CD14-positive monocyte (primary cell): ENCODE results near the gene RBFOX1. TPM values are rescaled to one million over a fixed set of nuclear protein-coding genes. Genes with fewer than 3 reads are reported as not detected.

ENCODE experiments used
- DNase-seq, 3 donors: peaks; one replicate each; pipeline ENCODE4 v3.0.0-alpha.2; 2011 to 2022
- H2AFZ ChIP-seq: 2 replicates; pipeline ENCODE4 v1.6.0; 2012; ENCODE audit warnings: mild to moderate bottlenecking, low read depth, low read length, inconsistent platforms; ENCODE audit not compliant: insufficient read depth, poor library complexity, severe bottlenecking
- H3K27ac ChIP-seq, 2 donors: 1 replicate in 1 of 2; 2 replicates in 1 of 2; pipeline ENCODE4 v1.5.1; 2012 to 2013; ENCODE audit warnings: low read length in 2 of 2, control low read depth in 1 of 2, inconsistent platforms in 1 of 2, low read depth in 1 of 2, mild to moderate bottlenecking in 1 of 2
- H3K27me3 ChIP-seq, 2 donors: one replicate each; pipeline versions ENCODE4 v1.6.0 to v1.6.1; 2011 to 2013; ENCODE audit warnings: low read length in 2 of 2; ENCODE audit not compliant: control insufficient read depth in 2 of 2, insufficient read depth in 2 of 2
- H3K36me3 ChIP-seq, 2 donors: replicated peaks in 1 of 2; 1 replicate in 1 of 2; 2 replicates in 1 of 2; pipeline versions ENCODE4 v1.5.1 to v1.6.1; 2012 to 2013; ENCODE audit warnings: low read length in 2 of 2, control low read depth in 1 of 2, inconsistent platforms in 1 of 2, mild to moderate bottlenecking in 1 of 2; ENCODE audit not compliant: insufficient read depth in 2 of 2, control insufficient read depth in 1 of 2
- H3K4me1 ChIP-seq, 2 donors: 1 replicate in 1 of 2; 2 replicates in 1 of 2; pipeline versions ENCODE4 v1.5.1 to v1.6.1; 2012 to 2013; ENCODE audit warnings: low read length in 2 of 2, control low read depth in 1 of 2, inconsistent platforms in 1 of 2, mild to moderate bottlenecking in 1 of 2, moderate library complexity in 1 of 2; ENCODE audit not compliant: insufficient read depth in 2 of 2, control insufficient read depth in 1 of 2
- H3K4me2 ChIP-seq: replicated peaks from 2 replicates; pipeline ENCODE3; 2012; ENCODE audit warnings: low read length, moderate library complexity, mild to moderate bottlenecking; ENCODE audit not compliant: poor library complexity, severe bottlenecking; ENCODE audit errors: extremely low read depth
- H3K4me3 ChIP-seq, 3 experiments: fragments of 200-600 bp in 1 of 3; sonication (generic) in 1 of 3; replicated peaks in 1 of 3; 1 replicate in 2 of 3; 2 replicates in 1 of 3; pipeline ENCODE4 v1.5.1; 2011 to 2013; ENCODE audit warnings: low read length in 3 of 3, mild to moderate bottlenecking in 3 of 3, control low read depth in 2 of 3, low read depth in 2 of 3, inconsistent platforms in 1 of 3, moderate library complexity in 1 of 3
- H3K79me2 ChIP-seq: 2 replicates; pipeline ENCODE4 v1.6.0; 2012; ENCODE audit warnings: mild to moderate bottlenecking, control low read depth, inconsistent platforms, low read length, moderate library complexity; ENCODE audit not compliant: insufficient read depth
- H3K9ac ChIP-seq: 2 replicates; pipeline ENCODE4 v1.6.0; 2017; ENCODE audit warnings: low read length, mild to moderate bottlenecking; ENCODE audit not compliant: insufficient read depth, poor library complexity, severe bottlenecking
- H3K9me3 ChIP-seq, 2 donors: replicated peaks in 1 of 2; 1 replicate in 1 of 2; 2 replicates in 1 of 2; pipeline versions ENCODE4 v1.5.1 to v1.6.1; 2012 to 2013; ENCODE audit warnings: low read length in 2 of 2, control low read depth in 1 of 2; ENCODE audit not compliant: control insufficient read depth in 1 of 2, insufficient read depth in 1 of 2
- H4K20me1 ChIP-seq: 2 replicates; pipeline ENCODE4 v1.6.0; 2012; ENCODE audit warnings: mild to moderate bottlenecking, low read length, control low read depth, moderate library complexity; ENCODE audit not compliant: insufficient read depth
- H3K27ac Mint-ChIP-seq, 7 donors: one replicate each; pipeline ENCODE4 v1.8.0; 2020; ENCODE audit warnings: mild to moderate bottlenecking in 7 of 7, mixed read lengths in 7 of 7, moderate library complexity in 6 of 7, inconsistent platforms in 2 of 7
- H3K27me3 Mint-ChIP-seq, 3 donors: one replicate each; pipeline ENCODE4 v1.8.0; 2021 to 2022; ENCODE audit warnings: low read depth in 3 of 3, mild to moderate bottlenecking in 3 of 3, mixed read lengths in 3 of 3, moderate library complexity in 3 of 3, inconsistent platforms in 1 of 3
- H3K36me3 Mint-ChIP-seq, 2 donors: one replicate each; pipeline ENCODE4 v1.8.0; 2020; ENCODE audit warnings: mixed read lengths in 2 of 2, inconsistent platforms in 1 of 2, mild to moderate bottlenecking in 1 of 2
- H3K4me1 Mint-ChIP-seq: one replicate; pipeline ENCODE4 v1.8.0; 2020; ENCODE audit warnings: mild to moderate bottlenecking, mixed read lengths
- H3K4me3 Mint-ChIP-seq, 2 donors: one replicate each; pipeline ENCODE4 v1.8.0; 2020; ENCODE audit warnings: mild to moderate bottlenecking in 2 of 2, mixed read lengths in 2 of 2, moderate library complexity in 1 of 2
- H3K9me3 Mint-ChIP-seq, 7 donors: one replicate each; pipeline ENCODE4 v1.8.0; 2020 to 2022; ENCODE audit warnings: mixed read lengths in 7 of 7, mild to moderate bottlenecking in 6 of 7, moderate library complexity in 6 of 7, inconsistent platforms in 2 of 7
- WGBS: methylation state at CpG from one replicate; pipeline ENCODE4 v1.1.5; 2013; ENCODE audit warnings: missing lambda C conversion rate; ENCODE audit not compliant: insufficient coverage; 5-methylcytosine and 5-hydroxymethylcytosine counted together
- intact Hi-C, 2 donors: fragments of 100-400 bp; cut with micrococcal nuclease; formaldehyde crosslinking; loops; one replicate each; pipeline versions ENCODE4 v1.15.0 to v1.15.1; 2023
- polyA plus RNA-seq, 3 donors: library from polyadenylated mRNA; depleted of rRNA in 1 of 3; unstranded in 2 of 3; stranded (reverse) in 1 of 3; fragments of 300-500 nt in 2 of 3; fragments of >200 nt in 1 of 3; fragmentation: Illumina TruSeq in 2 of 3; gene quantifications; 1 replicate in 2 of 3; 2 replicates in 1 of 3; pipeline ENCODE4 v1.2.3, GENCODE V29; 2012 to 2021
- TF ChIP-seq, protein P1 (sequence below): fragments of 200-600 bp; IDR thresholded peaks from one replicate; pipeline ENCODE4 v1.8.0; 2022; ENCODE audit warnings: antibody characterized with exemption, mild to moderate bottlenecking

Gene RBFOX1
- polyA plus RNA-seq, 3 donors, result not detected

DNA sequence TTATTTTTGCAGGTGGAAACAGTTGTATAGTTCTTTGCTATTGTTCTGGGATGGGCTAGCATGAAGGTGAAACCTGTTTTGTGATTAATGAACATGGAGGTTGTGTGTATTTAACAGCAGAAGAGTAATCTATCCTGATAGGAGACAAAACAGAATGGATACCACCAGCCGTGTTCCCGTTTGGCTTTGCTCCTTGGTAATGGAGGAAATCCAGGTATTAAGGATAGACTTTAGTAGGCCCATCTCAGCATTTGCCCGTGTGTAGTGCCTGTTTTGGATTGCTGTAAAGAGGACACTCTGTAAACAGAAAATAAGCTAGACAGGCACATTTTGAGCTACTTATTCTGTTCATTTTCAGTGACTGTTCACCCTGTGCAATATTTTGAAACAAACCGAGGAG is 215.1 kb downstream of the RBFOX1 start:
- Histone ChIP-seq H3K4me2 (no peak overlapping the region), H3K27ac (no peak overlapping the region), H3K79me2 (no peaks in the 10 kb centered on the region), H3K4me3 (no peak overlapping the region), H3K4me1 (no peaks in the 10 kb centered on the region), H3K36me3 (no peaks in the 10 kb centered on the region), H3K27me3 (no peaks in the 10 kb centered on the region), H2AFZ (no peak overlapping the region), H4K20me1 (no peaks in the 10 kb centered on the region), H3K9me3 (no peaks in the 10 kb centered on the region), H3K9ac (no peak overlapping the region)
- Mint-ChIP-seq H3K9me3 (peaks cover 0 to 8% (median 0%) of the 10 kb centered on the region in 7 donors), H3K27ac (no peak overlapping the region), H3K4me3 (no peak overlapping the region), H3K4me1 (no peaks in the 10 kb centered on the region), H3K27me3 (peaks cover 0 to 2% (median 1%) of the 10 kb centered on the region in 3 donors), H3K36me3 (no peaks in the 10 kb centered on the region)
- WGBS, result 62% methylated on average over 3 of the region's 4 CpGs
- intact Hi-C loops, result no loop called here
- TF ChIP-seq, protein P1, sequence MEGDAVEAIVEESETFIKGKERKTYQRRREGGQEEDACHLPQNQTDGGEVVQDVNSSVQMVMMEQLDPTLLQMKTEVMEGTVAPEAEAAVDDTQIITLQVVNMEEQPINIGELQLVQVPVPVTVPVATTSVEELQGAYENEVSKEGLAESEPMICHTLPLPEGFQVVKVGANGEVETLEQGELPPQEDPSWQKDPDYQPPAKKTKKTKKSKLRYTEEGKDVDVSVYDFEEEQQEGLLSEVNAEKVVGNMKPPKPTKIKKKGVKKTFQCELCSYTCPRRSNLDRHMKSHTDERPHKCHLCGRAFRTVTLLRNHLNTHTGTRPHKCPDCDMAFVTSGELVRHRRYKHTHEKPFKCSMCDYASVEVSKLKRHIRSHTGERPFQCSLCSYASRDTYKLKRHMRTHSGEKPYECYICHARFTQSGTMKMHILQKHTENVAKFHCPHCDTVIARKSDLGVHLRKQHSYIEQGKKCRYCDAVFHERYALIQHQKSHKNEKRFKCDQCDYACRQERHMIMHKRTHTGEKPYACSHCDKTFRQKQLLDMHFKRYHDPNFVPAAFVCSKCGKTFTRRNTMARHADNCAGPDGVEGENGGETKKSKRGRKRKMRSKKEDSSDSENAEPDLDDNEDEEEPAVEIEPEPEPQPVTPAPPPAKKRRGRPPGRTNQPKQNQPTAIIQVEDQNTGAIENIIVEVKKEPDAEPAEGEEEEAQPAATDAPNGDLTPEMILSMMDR, result no peak
- DNase-seq, result no peak

DNA sequence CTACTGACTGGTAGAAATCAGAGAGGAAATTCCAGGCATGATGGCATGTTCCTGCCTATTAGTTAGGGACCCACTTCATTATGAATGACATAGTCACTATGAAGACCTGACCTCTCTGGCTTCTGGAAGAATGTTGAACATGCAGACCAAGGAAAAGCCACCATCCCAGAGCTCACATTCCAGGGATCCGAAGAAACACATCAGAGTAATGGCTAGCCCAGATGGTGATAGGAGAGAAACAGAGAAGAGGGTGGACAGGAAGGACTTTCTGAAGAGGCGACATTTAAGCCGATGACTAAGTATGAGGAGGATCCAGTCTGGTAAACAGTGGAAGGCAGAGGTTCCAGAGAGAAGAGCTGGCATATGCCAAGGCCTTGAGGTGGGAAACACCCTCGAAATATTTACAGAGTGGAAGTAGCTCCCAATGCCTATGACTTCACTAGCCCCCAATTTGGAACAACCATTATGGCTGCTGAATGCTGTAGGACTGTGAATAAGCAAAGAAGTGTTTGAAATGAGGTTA is 216.2 kb downstream of the RBFOX1 start:
- Histone ChIP-seq H3K9ac (no peak overlapping the region), H3K27ac (no peak overlapping the region), H3K4me3 (no peak overlapping the region), H3K79me2 (no peaks in the 10 kb centered on the region), H2AFZ (no peak overlapping the region), H3K27me3 (no peaks in the 10 kb centered on the region), H3K36me3 (no peaks in the 10 kb centered on the region), H3K4me1 (no peaks in the 10 kb centered on the region), H3K4me2 (no peak overlapping the region), H3K9me3 (no peaks in the 10 kb centered on the region), H4K20me1 (no peaks in the 10 kb centered on the region)
- Mint-ChIP-seq H3K9me3 (peaks cover 0 to 6% (median 0%) of the 10 kb centered on the region in 7 donors), H3K27ac (no peak overlapping the region), H3K4me3 (no peak overlapping the region), H3K36me3 (no peaks in the 10 kb centered on the region), H3K4me1 (no peaks in the 10 kb centered on the region), H3K27me3 (peaks cover 0 to 2% (median 1%) of the 10 kb centered on the region in 3 donors)
- TF ChIP-seq, protein P1, result no peak
- intact Hi-C loops, result no loop called here
- no peak for DNase-seq
- WGBS, result 100% methylated on average over 2 of the region's 4 CpGs
